ENCODE data around the gene TMEM181. TPM values are rescaled to one million over a fixed set of nuclear protein-coding genes. Genes with fewer than 3 reads are reported as not detected.
"Not testable (repeated sequence)": the region's sequence is repeated elsewhere in the genome, so short reads cannot be mapped to it uniquely, and the experiment has no call there.

The TMEM181 gene
- total RNA-seq, 1 experiment from 2014 or later, result 18.7 TPM

GRCh38 chr6:158524311-158524710 lies 35.6 kb upstream of the TMEM181 start:
- no peaks in the 10 kb centered on the region for H4K20me1 ChIP-seq (ENCODE audit: insufficient read depth)
- H3K27ac ChIP-seq, result no peak overlapping the region
- 0 out of 2 replicates have a peak, but pooled peaks cover 6% of the 10 kb centered on the region for H3K27me3 ChIP-seq (ENCODE audit: insufficient read depth, low read depth)
- no peaks in the 10 kb centered on the region for H3K79me2 ChIP-seq (ENCODE audit: low read depth)
- no peaks in the 10 kb centered on the region for H3K36me3 ChIP-seq (ENCODE audit: low read depth)
- peaks cover 4% of the 10 kb centered on the region; the same call in 1 of the 2 replicates for H3F3A ChIP-seq (ENCODE audit: insufficient read depth, low read depth)
- H3K4me1 ChIP-seq (replicated peaks; ENCODE audit: insufficient read depth), result peaks cover 1% of the 10 kb centered on the region; the same call in 1 of the 2 replicates
- H2AFZ ChIP-seq, result no peak overlapping the region
- H3K9me2 ChIP-seq (ENCODE audit: insufficient read depth), result no peaks in the 10 kb centered on the region
- no peak for DNase-seq
- H3K4me3 ChIP-seq, result no peak overlapping the region
- TF ChIP-seq, protein P1, sequence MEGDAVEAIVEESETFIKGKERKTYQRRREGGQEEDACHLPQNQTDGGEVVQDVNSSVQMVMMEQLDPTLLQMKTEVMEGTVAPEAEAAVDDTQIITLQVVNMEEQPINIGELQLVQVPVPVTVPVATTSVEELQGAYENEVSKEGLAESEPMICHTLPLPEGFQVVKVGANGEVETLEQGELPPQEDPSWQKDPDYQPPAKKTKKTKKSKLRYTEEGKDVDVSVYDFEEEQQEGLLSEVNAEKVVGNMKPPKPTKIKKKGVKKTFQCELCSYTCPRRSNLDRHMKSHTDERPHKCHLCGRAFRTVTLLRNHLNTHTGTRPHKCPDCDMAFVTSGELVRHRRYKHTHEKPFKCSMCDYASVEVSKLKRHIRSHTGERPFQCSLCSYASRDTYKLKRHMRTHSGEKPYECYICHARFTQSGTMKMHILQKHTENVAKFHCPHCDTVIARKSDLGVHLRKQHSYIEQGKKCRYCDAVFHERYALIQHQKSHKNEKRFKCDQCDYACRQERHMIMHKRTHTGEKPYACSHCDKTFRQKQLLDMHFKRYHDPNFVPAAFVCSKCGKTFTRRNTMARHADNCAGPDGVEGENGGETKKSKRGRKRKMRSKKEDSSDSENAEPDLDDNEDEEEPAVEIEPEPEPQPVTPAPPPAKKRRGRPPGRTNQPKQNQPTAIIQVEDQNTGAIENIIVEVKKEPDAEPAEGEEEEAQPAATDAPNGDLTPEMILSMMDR (conservative IDR thresholded peaks at IDR 0.05), result no peak
- TF ChIP-seq EZH2 (IDR thresholded peaks at IDR 0.05; ENCODE audit: low read depth), result no peak
- no TSS peak for BruUV-seq (replicated peaks)
- H3K4me2 ChIP-seq, result no peak overlapping the region
- peaks cover 9% of the 10 kb centered on the region; the same call in 1 of the 2 replicates for H3K9me3 ChIP-seq (ENCODE audit: insufficient read depth, low read depth)
- ChIA-PET POLR2A (ENCODE audit: unreplicated experiment) (no interaction called here), CTCF (interaction anchor here (0.6 kb wide), 1 partner anchor 488 kb away, joined by 6 read pairs; no protein-coding TSS in a partner anchor)
- intact Hi-C loops (cut with micrococcal nuclease; ENCODE audit: unreplicated experiment), result no loop called here

GRCh38 chr6:158527858-158528257 lies 32.0 kb upstream of the TMEM181 start:
- H3K79me2 ChIP-seq (ENCODE audit: low read depth); CTCF ChIA-PET; H3K4me2 ChIP-seq; H4K20me1 ChIP-seq (ENCODE audit: insufficient read depth); H2AFZ ChIP-seq; BruUV-seq (replicated peaks); intact Hi-C loops (cut with micrococcal nuclease; ENCODE audit: unreplicated experiment); H3F3A ChIP-seq (ENCODE audit: insufficient read depth, low read depth); H3K9me3 ChIP-seq (ENCODE audit: insufficient read depth, low read depth); H3K4me1 ChIP-seq (replicated peaks; ENCODE audit: insufficient read depth); H3K27ac ChIP-seq; DNase-seq; H3K27me3 ChIP-seq (ENCODE audit: insufficient read depth, low read depth); H3K9me2 ChIP-seq (ENCODE audit: insufficient read depth); H3K36me3 ChIP-seq (ENCODE audit: low read depth); POLR2A ChIA-PET (ENCODE audit: unreplicated experiment); H3K4me3 ChIP-seq: not testable (repeated sequence)

- intact Hi-C loops (cut with micrococcal nuclease; ENCODE audit: unreplicated experiment), result no loop called here
- CTCF ChIA-PET, result no interaction called here
- no peaks in the 10 kb centered on the region for H3K4me1 ChIP-seq (replicated peaks; ENCODE audit: insufficient read depth)
- no peak overlapping the region for H3K4me2 ChIP-seq
- no TSS peak for BruUV-seq (replicated peaks)
- no peaks in the 10 kb centered on the region for H3K36me3 ChIP-seq (ENCODE audit: low read depth)
- H3K79me2 ChIP-seq (ENCODE audit: low read depth), result no peaks in the 10 kb centered on the region
- no peak overlapping the region for H2AFZ ChIP-seq
- no peak overlapping the region for H3K27ac ChIP-seq
- H3K4me3 ChIP-seq, result no peak overlapping the region
- POLR2A ChIA-PET (ENCODE audit: unreplicated experiment), result no interaction called here
- peaks cover 9% of the 10 kb centered on the region; the same call in 1 of the 2 replicates for H3K9me3 ChIP-seq (ENCODE audit: insufficient read depth, low read depth)
- DNase-seq, result no peak
- 0 out of 2 replicates have a peak, but pooled peaks cover 2% of the 10 kb centered on the region for H3F3A ChIP-seq (ENCODE audit: insufficient read depth, low read depth)
- TF ChIP-seq EZH2 (IDR thresholded peaks at IDR 0.05; ENCODE audit: low read depth), result no peak
- TF ChIP-seq, protein P1 (conservative IDR thresholded peaks at IDR 0.05), result no peak
- no peaks in the 10 kb centered on the region for H3K9me2 ChIP-seq (ENCODE audit: insufficient read depth)
- no peaks in the 10 kb centered on the region for H4K20me1 ChIP-seq (ENCODE audit: insufficient read depth)
- H3K27me3 ChIP-seq (ENCODE audit: insufficient read depth, low read depth), result 0 out of 2 replicates have a peak, but pooled peaks cover 6% of the 10 kb centered on the region
These were observed 31.1 kb upstream of the TMEM181 start for GRCh38 chr6:158528826-158529225.

DNA sequence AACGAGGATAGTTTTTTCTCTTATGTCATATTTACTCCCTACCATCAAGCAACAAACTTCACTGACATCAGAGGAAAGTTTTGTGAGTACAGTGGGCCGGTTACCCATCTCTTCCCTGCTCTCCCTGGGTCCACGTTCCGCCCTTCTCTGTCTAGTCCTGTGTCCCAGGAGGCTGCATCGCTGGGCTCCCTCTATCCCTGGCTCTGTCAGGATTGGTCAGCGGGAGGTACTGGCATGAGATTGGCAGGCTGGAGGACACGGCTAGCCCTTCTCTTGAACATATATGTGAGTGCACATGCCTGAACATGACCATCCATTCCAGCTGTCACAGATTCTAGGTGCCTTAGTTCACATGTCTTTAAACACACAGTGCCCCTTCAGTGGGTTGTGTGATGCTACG lies 30.3 kb upstream of the TMEM181 start:
- peaks cover 9% of the 10 kb centered on the region; the same call in 1 of the 2 replicates for H3K9me3 ChIP-seq (ENCODE audit: insufficient read depth, low read depth)
- no peak overlapping the region for H3K27ac ChIP-seq
- H3K36me3 ChIP-seq (ENCODE audit: low read depth), result no peaks in the 10 kb centered on the region
- no peaks in the 10 kb centered on the region for H3K79me2 ChIP-seq (ENCODE audit: low read depth)
- H3K4me2 ChIP-seq, result no peak overlapping the region
- no peaks in the 10 kb centered on the region for H4K20me1 ChIP-seq (ENCODE audit: insufficient read depth)
- no peak for TF ChIP-seq EZH2 (IDR thresholded peaks at IDR 0.05; ENCODE audit: low read depth)
- TF ChIP-seq, protein P1 (conservative IDR thresholded peaks at IDR 0.05), result no peak
- no TSS peak for BruUV-seq (replicated peaks)
- CTCF ChIA-PET, result no interaction called here
- no peak overlapping the region for H2AFZ ChIP-seq
- H3K4me1 ChIP-seq (replicated peaks; ENCODE audit: insufficient read depth), result no peaks in the 10 kb centered on the region
- no peak overlapping the region for H3K4me3 ChIP-seq
- POLR2A ChIA-PET (ENCODE audit: unreplicated experiment), result no interaction called here
- intact Hi-C loops (cut with micrococcal nuclease; ENCODE audit: unreplicated experiment), result no loop called here
- DNase-seq, result no peak
- H3K27me3 ChIP-seq (ENCODE audit: insufficient read depth, low read depth), result 0 out of 2 replicates have a peak, but pooled peaks cover 6% of the 10 kb centered on the region
- no peaks in the 10 kb centered on the region for H3K9me2 ChIP-seq (ENCODE audit: insufficient read depth)
- 0 out of 2 replicates have a peak, but pooled peaks cover 2% of the 10 kb centered on the region for H3F3A ChIP-seq (ENCODE audit: insufficient read depth, low read depth)

Measured in PC-9 (cell line).